Lower leg skin (tissue), 4 donors: ENCODE results near the gene CAVIN3. TPM values are rescaled to one million over a fixed set of nuclear protein-coding genes. Genes with fewer than 3 reads are reported as not detected.
"Not testable (repeated sequence)": the region's sequence is repeated elsewhere in the genome, so short reads cannot be mapped to it uniquely, and the experiment has no call there.

Experiments
- DNase-seq, 2 donors: peaks; one replicate each; pipeline ENCODE4 v3.0.0-alpha.2; 2019; ENCODE audit warnings: low spot score in 2 of 2
- H3K4me3 ChIP-seq: fragments of 200-600 bp; sonication (generic); 2 replicates; pipeline ENCODE4 v1.5.1; 2017; ENCODE audit warnings: mild to moderate bottlenecking, low read depth; ENCODE audit not compliant: poor library complexity, severe bottlenecking
- CTCF ChIP-seq, 3 donors: fragments of 450-650 bp; IDR thresholded peaks; one replicate each; pipeline ENCODE4 v1.5.1; 2016; ENCODE audit warnings: antibody characterized with exemption in 3 of 3, mild to moderate bottlenecking in 3 of 3, moderate library complexity in 2 of 3
- POLR2A ChIP-seq, 2 donors: fragments of 450-650 bp; IDR thresholded peaks; one replicate each; pipeline ENCODE4 v1.6.1; 2016 to 2017; ENCODE audit warnings: antibody characterized with exemption in 2 of 2, mild to moderate bottlenecking in 1 of 2, moderate library complexity in 1 of 2
- WGBS, 2 donors: methylation state at CpG; one replicate each; pipeline ENCODE4 v1.1.5; 2018; 5-methylcytosine and 5-hydroxymethylcytosine counted together
- intact Hi-C: fragments of 100-400 bp; cut with DNase I; formaldehyde crosslinking; loops from one replicate; pipeline ENCODE4 v1.15.0; 2023; ENCODE audit warnings: low total_unique reads
- total RNA-seq, 4 donors: library from RNA; depleted of rRNA; stranded (reverse); fragments of >200 nt; gene quantifications; one replicate each; pipeline ENCODE4 v1.1.0, GENCODE V29; 2016

Gene CAVIN3
- total RNA-seq, 4 donors from 2014 or later, result 27.1 to 96.9 (median 48.9) TPM

- no peak for TF ChIP-seq CTCF (IDR thresholded peaks at IDR 0.05)
- no peak for DNase-seq
- H3K4me3 ChIP-seq, result no peak overlapping the region
- WGBS, 2 donors, result 69 to 73% methylated on average over 3 of the region's 3 CpGs
- intact Hi-C loops, result no loop called here
These were observed 20.0 kb downstream of the CAVIN3 start for GRCh38 chr11:6300325-6300724.

- DNase-seq, result no peak
- 82% methylated on average over 4 of the region's 4 CpGs for WGBS, 2 donors
These were observed 21.7 kb downstream of the CAVIN3 start for GRCh38 chr11:6298605-6299004.

GRCh38 chr11:6297831-6298230 lies 22.5 kb downstream of the CAVIN3 start:
- no peak overlapping the region for H3K4me3 ChIP-seq
- DNase-seq, result no peak
- TF ChIP-seq CTCF (IDR thresholded peaks at IDR 0.05) (no peak), POLR2A (IDR thresholded peaks at IDR 0.05) (no peak)
- 95 to 96% methylated on average over 1 of the region's 1 CpG for WGBS, 2 donors
- intact Hi-C loops, result no loop called here

More at GRCh38 chr11:6298605-6299004, 21.7 kb downstream of the CAVIN3 start:
- no peak overlapping the region for H3K4me3 ChIP-seq
- intact Hi-C loops, result no loop called here
- no peak for TF ChIP-seq POLR2A (IDR thresholded peaks at IDR 0.05)
- no peak for TF ChIP-seq CTCF (IDR thresholded peaks at IDR 0.05)

GRCh38 chr11:6285019-6285418 lies 35.3 kb downstream of the CAVIN3 start:
- no peak overlapping the region for H3K4me3 ChIP-seq
- WGBS, 2 donors, result 87 to 88% methylated on average over 4 of the region's 4 CpGs
- intact Hi-C loops, result no loop called here
- TF ChIP-seq CTCF (IDR thresholded peaks at IDR 0.05) (no peak), POLR2A (IDR thresholded peaks at IDR 0.05) (no peak)
- no peak for DNase-seq

GRCh38 chr11:6284250-6284649 lies 36.1 kb downstream of the CAVIN3 start:
- intact Hi-C loops, result no loop called here
- H3K4me3 ChIP-seq, result no peak overlapping the region
- no peak for DNase-seq
- 84 to 95% methylated on average over 3 of the region's 3 CpGs for WGBS, 2 donors
- TF ChIP-seq CTCF (IDR thresholded peaks at IDR 0.05) (no peak), POLR2A (IDR thresholded peaks at IDR 0.05) (no peak)

- 71 to 73% methylated on average over 4 of the region's 4 CpGs for WGBS, 2 donors
- intact Hi-C loops, result no loop called here
- DNase-seq, result no peak
- TF ChIP-seq POLR2A (IDR thresholded peaks at IDR 0.05) (no peak), CTCF (IDR thresholded peaks at IDR 0.05) (no peak)
- H3K4me3 ChIP-seq, result no peak overlapping the region
These were observed 36.8 kb downstream of the CAVIN3 start for GRCh38 chr11:6283453-6284023.

GRCh38 chr11:6280809-6281208 lies 39.5 kb downstream of the CAVIN3 start:
- WGBS, 2 donors, result 63 to 74% methylated on average over 7 of the region's 7 CpGs
- intact Hi-C loops, DNase-seq, H3K4me3 ChIP-seq: not testable (repeated sequence)
